NCI-H510A treated with DMSO at 0.1 percent for 48 hours (cell line): ENCODE measurements around the gene MBOAT2.

Experiments
- DNase-seq: peaks from one replicate; lab custom pipeline; 2025; lab: John Stamatoyannopoulos, UW

Gene MBOAT2

GRCh38 chr2:9017411-9017810 lies 13.9 kb upstream of the MBOAT2 start:
- DNase-seq: no peak

GRCh38 chr2:9015998-9016397 lies 12.5 kb upstream of the MBOAT2 start:
- no peak for DNase-seq

- no peak for DNase-seq
Observed at GRCh38 chr2:9013403-9013802, 9.9 kb upstream of the MBOAT2 start.

GRCh38 chr2:9010866-9011265 lies 7.4 kb upstream of the MBOAT2 start:
- DNase-seq: no peak

GRCh38 chr2:9008951-9009664 lies 5.6 kb upstream of the MBOAT2 start:
- no peak for DNase-seq

GRCh38 chr2:9006368-9006767 lies 2.9 kb upstream of the MBOAT2 start:
- DNase-seq: no peak

GRCh38 chr2:9004338-9005204 lies 1.1 kb upstream of the MBOAT2 start:
- no peak for DNase-seq

- DNase-seq: no peak
Observed at GRCh38 chr2:9003366-9003615, 193 bp downstream of the MBOAT2 start.

GRCh38 chr2:9002637-9003365 lies 683 bp downstream of the MBOAT2 start:
- peak; percentile 31 for DNase-seq

- DNase-seq: no peak
Observed at GRCh38 chr2:9002313-9002636, 1.2 kb downstream of the MBOAT2 start.

- DNase-seq: no peak
Observed at GRCh38 chr2:9001778-9002177, 1.7 kb downstream of the MBOAT2 start.

- no peak for DNase-seq
Observed at GRCh38 chr2:9001229-9001628, 2.3 kb downstream of the MBOAT2 start.

GRCh38 chr2:9000442-9000841 lies 3.0 kb downstream of the MBOAT2 start:
- DNase-seq: no peak

GRCh38 chr2:8999797-9000196 lies 3.7 kb downstream of the MBOAT2 start:
- no peak for DNase-seq

- no peak for DNase-seq
Observed at GRCh38 chr2:8999102-8999446, 4.4 kb downstream of the MBOAT2 start.

- no peak for DNase-seq
Observed at GRCh38 chr2:8998418-8999101, 4.9 kb downstream of the MBOAT2 start.

- DNase-seq: no peak
Observed at GRCh38 chr2:8997631-8998030, 5.9 kb downstream of the MBOAT2 start.

GRCh38 chr2:8997108-8997507 lies 6.4 kb downstream of the MBOAT2 start:
- no peak for DNase-seq

GRCh38 chr2:8996006-8996405 lies 7.5 kb downstream of the MBOAT2 start:
- DNase-seq: no peak

- no peak for DNase-seq
Observed at GRCh38 chr2:8994386-8994785, 9.1 kb downstream of the MBOAT2 start.

GRCh38 chr2:8993902-8994278 lies 9.6 kb downstream of the MBOAT2 start:
- no peak for DNase-seq

GRCh38 chr2:8993196-8993901 lies 10.1 kb downstream of the MBOAT2 start:
- DNase-seq: no peak
